H1 (cell line): Measurements from ENCODE around the gene DOCK1. TPM values are rescaled to one million over a fixed set of nuclear protein-coding genes. Genes with fewer than 3 reads are reported as not detected.
A peak's percentile ranks its signal among the peaks of the same experiment; 100 is the strongest.

ENCODE experiments used
- CTCF ChIA-PET: fragments of 300-600 bp; sonication (Branson Sonifier 250); formaldehyde crosslinking; loops from one replicate; lab custom pipeline; 2021; ENCODE audit not compliant: partially characterized antibody; lab: Charles Lee
- POLR2A ChIA-PET: fragments of 300-600 bp; sonication (Branson Sonifier 250); formaldehyde crosslinking; loops from one replicate; lab custom pipeline; 2021; ENCODE audit warnings: inconsistent platforms; ENCODE audit not compliant: partially characterized antibody; lab: Charles Lee
- DNase-seq, 2 experiments: peaks; one replicate each; pipeline versions ENCODE4 v3.0.0 to v3.0.0-alpha.2; 2010 to 2022; ENCODE audit warnings: low spot score in 2 of 2, low read depth in 1 of 2, mixed read lengths in 1 of 2
- FAIRE-seq: peaks from 2 replicates; lab custom pipeline; 2011; peaks lifted over from hg19 to GRCh38; lab: Jason Lieb, UNC
- H2AFZ ChIP-seq: 2 replicates; pipeline ENCODE4 v1.8.1; 2012; ENCODE audit warnings: low read length, inconsistent platforms
- H2AK5ac ChIP-seq: 2 replicates; pipeline ENCODE4 v1.6.1; 2013; ENCODE audit warnings: low read depth, low read length
- H2BK120ac ChIP-seq: replicated peaks from 2 replicates; pipeline ENCODE3; 2013; ENCODE audit warnings: low read depth, low read length, inconsistent platforms
- H2BK12ac ChIP-seq: 2 replicates; pipeline ENCODE4 v1.6.1; 2013; ENCODE audit warnings: low read depth, low read length
- H2BK15ac ChIP-seq: 2 replicates; pipeline ENCODE4 v1.6.1; 2013; ENCODE audit warnings: low read length
- H2BK20ac ChIP-seq: 2 replicates; pipeline ENCODE4 v1.6.1; 2013; ENCODE audit warnings: low read length
- H2BK5ac ChIP-seq: 2 replicates; pipeline ENCODE4 v1.6.1; 2013; ENCODE audit warnings: low read depth, low read length
- H3K14ac ChIP-seq: 2 replicates; pipeline ENCODE4 v1.6.1; 2013; ENCODE audit warnings: inconsistent platforms; ENCODE audit not compliant: insufficient read length
- H3K18ac ChIP-seq: 2 replicates; pipeline ENCODE4 v1.6.1; 2013; ENCODE audit warnings: low read length; ENCODE audit errors: extremely low read depth
- H3K23ac ChIP-seq: 2 replicates; pipeline ENCODE4 v1.6.1; 2013; ENCODE audit warnings: inconsistent platforms; ENCODE audit not compliant: insufficient read length
- H3K23me2 ChIP-seq: 2 replicates; pipeline ENCODE4 v1.6.1; 2013; ENCODE audit warnings: low read depth, low read length
- H3K27ac ChIP-seq: 2 replicates; pipeline ENCODE4 v1.6.1; 2011; ENCODE audit warnings: low read depth, low read length, inconsistent platforms
- H3K27me3 ChIP-seq, 4 experiments: replicated peaks in 1 of 4; 1 replicate in 1 of 4; 2 replicates in 3 of 4; pipeline versions ENCODE4 v1.6.1 to v1.8.1; 2011 to 2013; ENCODE audit warnings: low read length in 3 of 4, mild to moderate bottlenecking in 3 of 4, inconsistent platforms in 2 of 4, mixed read lengths in 2 of 4, moderate library complexity in 1 of 4; ENCODE audit not compliant: control insufficient read depth in 3 of 4, insufficient read depth in 3 of 4; ENCODE audit errors: extremely low read depth in 1 of 4
- H3K36me3 ChIP-seq, 4 experiments: 2 replicates each; pipeline versions ENCODE4 v1.6.1 to v1.8.1; 2011 to 2013; ENCODE audit warnings: mild to moderate bottlenecking in 4 of 4, low read length in 3 of 4, moderate library complexity in 2 of 4, control low read depth in 1 of 4, inconsistent platforms in 1 of 4; ENCODE audit not compliant: insufficient read depth in 4 of 4, control insufficient read depth in 2 of 4
- H3K4ac ChIP-seq: replicated peaks from 2 replicates; pipeline ENCODE3; 2013; ENCODE audit warnings: low read length, low read depth, mixed read lengths, inconsistent platforms; ENCODE audit not compliant: insufficient read length
- H3K4me1 ChIP-seq, 4 experiments: replicated peaks in 1 of 4; 1 replicate in 1 of 4; 2 replicates in 3 of 4; pipeline versions ENCODE4 v1.6.1 to v1.8.1; 2011 to 2013; ENCODE audit warnings: low read length in 3 of 4, inconsistent platforms in 2 of 4, mixed read lengths in 1 of 4; ENCODE audit not compliant: insufficient read depth in 4 of 4, control insufficient read depth in 3 of 4
- H3K4me2 ChIP-seq, 2 experiments: 2 replicates each; pipeline versions ENCODE4 v1.6.1 to v1.8.1; 2011 to 2013; ENCODE audit warnings: low read depth in 2 of 2, low read length in 2 of 2, control low read depth in 1 of 2, inconsistent platforms in 1 of 2, mild to moderate bottlenecking in 1 of 2; ENCODE audit not compliant: insufficient read depth in 1 of 2
- H3K4me3 ChIP-seq, 4 experiments: fragments of 200-600, 300-600 bp in 1 of 4; sonication (generic), shearing (Covaris generic), sonication (Bioruptor Twin) in 1 of 4; 2 replicates each; pipeline versions ENCODE4 v1.5.1 to v1.8.1; 2011 to 2016; ENCODE audit warnings: low read length in 4 of 4, low read depth in 3 of 4, control low read depth in 2 of 4, inconsistent platforms in 2 of 4, mild to moderate bottlenecking in 2 of 4, mixed read lengths in 1 of 4, moderate library complexity in 1 of 4; ENCODE audit not compliant: insufficient read depth in 2 of 4; ENCODE audit errors: extremely low read depth in 1 of 4
- H3K56ac ChIP-seq: replicated peaks from 2 replicates; pipeline ENCODE3; 2013; ENCODE audit warnings: low read depth, mild to moderate bottlenecking, mixed read lengths, low read length, inconsistent platforms; ENCODE audit not compliant: insufficient read length
- H3K79me1 ChIP-seq: 2 replicates; pipeline ENCODE4 v1.6.1; 2013; ENCODE audit warnings: low read depth, low read length, control low read depth
- H3K79me2 ChIP-seq, 2 experiments: 2 replicates each; pipeline versions ENCODE4 v1.6.1 to v1.8.1; 2012 to 2013; ENCODE audit warnings: low read length in 2 of 2, mild to moderate bottlenecking in 2 of 2, inconsistent platforms in 1 of 2; ENCODE audit not compliant: insufficient read depth in 2 of 2, control insufficient read depth in 1 of 2
- H3K9ac ChIP-seq, 4 experiments: replicated peaks in 1 of 4; 1 replicate in 1 of 4; 2 replicates in 3 of 4; pipeline versions ENCODE4 v1.6.1 to v1.8.1; 2011 to 2013; ENCODE audit warnings: low read depth in 3 of 4, low read length in 3 of 4, control low read depth in 2 of 4, mild to moderate bottlenecking in 2 of 4, moderate library complexity in 2 of 4, inconsistent platforms in 1 of 4; ENCODE audit errors: extremely low read depth in 1 of 4
- H3K9me3 ChIP-seq, 2 experiments: 2 replicates each; pipeline versions ENCODE4 v1.6.1 to v1.8.1; 2012 to 2013; ENCODE audit warnings: mild to moderate bottlenecking in 2 of 2, moderate library complexity in 2 of 2, control low read depth in 1 of 2, inconsistent platforms in 1 of 2, low read depth in 1 of 2, low read length in 1 of 2, mixed read lengths in 1 of 2; ENCODE audit not compliant: insufficient read depth in 2 of 2
- H4K20me1 ChIP-seq, 2 experiments: replicated peaks in 1 of 2; 2 replicates each; pipeline versions ENCODE3 to v1.8.1; 2011 to 2013; ENCODE audit warnings: inconsistent platforms in 2 of 2, low read length in 2 of 2, mild to moderate bottlenecking in 1 of 2; ENCODE audit not compliant: insufficient read depth in 2 of 2, control insufficient read depth in 1 of 2
- H4K5ac ChIP-seq: 2 replicates; pipeline ENCODE4 v1.6.1; 2013; ENCODE audit warnings: low read length, low read depth, mixed read lengths, inconsistent platforms; ENCODE audit not compliant: insufficient read length
- H4K8ac ChIP-seq: 2 replicates; pipeline ENCODE4 v1.8.0; 2013; ENCODE audit warnings: mild to moderate bottlenecking, moderate library complexity, low read length, inconsistent platforms; ENCODE audit not compliant: insufficient read depth; ENCODE audit errors: extremely low read depth
- H4K91ac ChIP-seq: replicated peaks from 2 replicates; pipeline ENCODE3; 2013; ENCODE audit warnings: low read length, mixed read lengths, inconsistent platforms; ENCODE audit not compliant: insufficient read length
- ASH2L ChIP-seq: fragments of 200-600, 300-600 bp; sonication (generic); IDR thresholded peaks from one replicate; pipeline ENCODE4 v1.7.1; 2017; ENCODE audit warnings: low read length
- ATF3 ChIP-seq: IDR thresholded peaks from 2 replicates; pipeline ENCODE4 v1.6.1; 2011; ENCODE audit warnings: low read depth, mild to moderate bottlenecking, low read length; ENCODE audit not compliant: insufficient read depth
- CBX8 ChIP-seq: fragments of 300-800, 300-1000 bp; sonication (generic); IDR thresholded peaks from 2 replicates; pipeline ENCODE4 v1.7.1; 2016; ENCODE audit warnings: low read depth, low read length, borderline replicate concordance
- CEBPB ChIP-seq: IDR thresholded peaks from 2 replicates; pipeline ENCODE4 v1.6.1; 2012; ENCODE audit warnings: low read depth, low read length
- CHD2 ChIP-seq: IDR thresholded peaks from 2 replicates; pipeline ENCODE4 v1.6.1; 2012; ENCODE audit warnings: low read length, improper control_type of control experiment
- JUND ChIP-seq: IDR thresholded peaks from 2 replicates; pipeline ENCODE4 v1.6.1; 2011; ENCODE audit warnings: mild to moderate bottlenecking, improper control_type of control experiment, low read length
- POLR2AphosphoS5 ChIP-seq: IDR thresholded peaks from 2 replicates; pipeline ENCODE4 v1.6.1; 2011; ENCODE audit warnings: low read depth, low read length
- SAP30 ChIP-seq: fragments of 300-600 bp; sonication (generic); IDR thresholded peaks from 2 replicates; pipeline ENCODE4 v1.7.1; 2012; ENCODE audit warnings: low read length, moderate library complexity, mild to moderate bottlenecking, inconsistent platforms; ENCODE audit not compliant: insufficient read depth, insufficient replicate concordance
- SP4 ChIP-seq: IDR thresholded peaks from 2 replicates; pipeline ENCODE4 v1.6.1; 2012; ENCODE audit warnings: low read length, inconsistent platforms
- SRF ChIP-seq: IDR thresholded peaks from 2 replicates; pipeline ENCODE4 v1.6.1; 2011; ENCODE audit warnings: mild to moderate bottlenecking, low read depth, low read length, moderate library complexity
- TCF12 ChIP-seq: IDR thresholded peaks from 2 replicates; pipeline ENCODE4 v1.6.1; 2011; ENCODE audit warnings: low read depth, mild to moderate bottlenecking, low read length
- WGBS, 2 experiments: shearing (Covaris generic) in 1 of 2; methylation state at CpG; one replicate each; pipeline versions ENCODE4 v1.1.6 to v1.1.7; 2013 to 2015; ENCODE audit warnings: low lambda C conversion rate in 2 of 2, mixed read lengths in 2 of 2, inconsistent platforms in 1 of 2, low coverage in 1 of 2, missing lambda C conversion rate in 1 of 2; ENCODE audit not compliant: insufficient replicate concordance in 2 of 2, insufficient coverage in 1 of 2, insufficient read length in 1 of 2; ENCODE audit errors: extremely low coverage in 1 of 2, missing lambda C conversion rate in 1 of 2; 5-methylcytosine and 5-hydroxymethylcytosine counted together
- polyA plus RNA-seq, 7 experiments: library from polyadenylated mRNA; depleted of rRNA in 3 of 7; stranded (reverse) in 5 of 7; unstranded in 2 of 7; fragments of >200 nt in 5 of 7; fragments of 200-250 nt in 2 of 7; gene quantifications; 1 replicate in 5 of 7; 2 replicates in 1 of 7; 4 replicates in 1 of 7; pipeline versions ENCODE4 v1.2.1 to v1.2.3, GENCODE V29; 2011 to 2013; ENCODE audit warnings: missing spikeins in 2 of 7, mixed read lengths in 2 of 7
- total RNA-seq: library from RNA; stranded (reverse); fragmentation: NEBNext Ultra II Directional; extraction: Animal tissue kit (Norgen Biotek cat#: 25700); gene quantifications from 2 replicates; pipeline ENCODE4 v1.2.1, GENCODE V29; 2021

Gene DOCK1
- total and polyA plus RNA-seq, 2 of the 8 experiments (the other 6 are each of a cell fraction or from before 2014, with no cell fraction given): 11.6 to 53.0 TPM

GRCh38 chr10:126892226-126893175 lies 12.7 kb upstream of the DOCK1 start:
- POLR2A ChIA-PET: interaction anchor here (1.6 kb wide), 2 partner anchors 13 to 14 kb away, joined by 4 read pairs; partner anchors contain the start of gene DOCK1
- TF ChIP-seq SP4 (no peak), CHD2 (no peak), TCF12 (no peak), ASH2L (no peak), ATF3 (no peak), SAP30 (no peak), CEBPB (no peak), POLR2AphosphoS5 (no peak), SRF (no peak), JUND (no peak), CBX8 (no peak)

More at GRCh38 chr10:126892226-126893175, 12.7 kb upstream of the DOCK1 start:
- no peak for DNase-seq
- Histone ChIP-seq H2BK20ac (no peak overlapping the region), H3K23me2 (peaks cover 6% of the 10 kb centered on the region; the same call in 1 of the 2 replicates), H4K20me1 (peaks cover 0 to 4% of the 10 kb centered on the region in 2 experiments), H4K5ac (no peak overlapping the region), H3K4me3 (no peak overlapping the region), H3K23ac (no peak overlapping the region), H3K79me1 (no peaks in the 10 kb centered on the region; the same call in 1 of the 2 replicates), H4K91ac (peak overlapping the region; percentile 60), H2BK5ac (no peak overlapping the region), H2BK12ac (0 out of 2 replicates have a peak overlapping the region, but pooled peaks have one; percentile 33), H3K4me2 (no peak overlapping the region), H3K14ac (no peak overlapping the region), H2BK15ac (0 out of 2 replicates have a peak overlapping the region, but pooled peaks have one; percentile 81), H3K56ac (no peak overlapping the region), H3K4me1 (no peaks in the 10 kb centered on the region; a peak in 1 of 7 replicates), H2BK120ac (no peak overlapping the region), H3K36me3 (no peaks in the 10 kb centered on the region), H2AK5ac (0 out of 2 replicates have a peak overlapping the region, but pooled peaks have one; percentile 86), H3K18ac (no peak overlapping the region), H3K27ac (no peak overlapping the region; the same call in 1 of the 2 replicates), H3K9ac (no peak overlapping the region), H2AFZ (no peak overlapping the region), H3K79me2 (no peaks in the 10 kb centered on the region), H3K9me3 (peaks cover 2 to 6% of the 10 kb centered on the region in 2 experiments; a peak in 3 of 4 replicates), H4K8ac (no peak overlapping the region), H3K4ac (no peak overlapping the region), H3K27me3 (no peaks in the 10 kb centered on the region; a peak in 1 of 7 replicates)
- no peak for FAIRE-seq
- CTCF ChIA-PET: interaction anchor here (0.6 to 1.6 kb wide), 4 partner anchors 14 to 1169 kb away, joined by 3 read pairs; no protein-coding TSS in a partner anchor
- 77% methylated on average over 16 of the region's 16 CpGs; no CpG with 5 or more reads in 1 of the 2 experiments for WGBS, 2 experiments
